Gastroesophageal sphincter (tissue), 4 donors: ENCODE measurements around the gene ALDOC. TPM values are rescaled to one million over a fixed set of nuclear protein-coding genes. Genes with fewer than 3 reads are reported as not detected.

Experiments used
- ATAC-seq: fragments of 150-250 bp; one replicate; pipeline ENCODE4 v1.9.1; 2016; ENCODE audit warnings: mild to moderate bottlenecking, moderate library complexity
- H3K27ac ChIP-seq, 4 donors: fragments of 200-600 bp; sonication (generic) in 3 of 4; 1 replicate in 3 of 4; 2 replicates in 1 of 4; pipeline ENCODE4 v1.5.1; 2016 to 2019
- H3K27me3 ChIP-seq: fragments of 200-600 bp; sonication (generic); one replicate; pipeline ENCODE4 v1.5.1; 2019
- H3K36me3 ChIP-seq, 2 donors: fragments of 200-600 bp; sonication (generic); one replicate each; pipeline ENCODE4 v1.5.1; 2019; ENCODE audit warnings: control low read depth in 1 of 2
- H3K4me1 ChIP-seq, 3 donors: fragments of 200-600 bp; sonication (generic); 1 replicate in 2 of 3; 2 replicates in 1 of 3; pipeline ENCODE4 v1.5.1; 2016 to 2019; ENCODE audit warnings: control low read depth in 2 of 3
- H3K4me3 ChIP-seq, 2 donors: fragments of 200-600 bp; sonication (generic); one replicate each; pipeline ENCODE4 v1.5.1; 2019; ENCODE audit warnings: mild to moderate bottlenecking in 1 of 2, moderate library complexity in 1 of 2
- H3K9me3 ChIP-seq, 3 donors: fragments of 200-600 bp; sonication (generic); one replicate each; pipeline ENCODE4 v1.5.1; 2017 to 2019; ENCODE audit warnings: control low read depth in 2 of 3
- CTCF ChIP-seq, 4 experiments: fragments of 200-600 bp in 2 of 4; fragments of 450-650 bp in 2 of 4; sonication (generic) in 1 of 4; IDR thresholded peaks; one replicate each; pipeline ENCODE4 v1.5.1; 2017 to 2019; ENCODE audit warnings: antibody characterized with exemption in 4 of 4, mild to moderate bottlenecking in 2 of 4, moderate library complexity in 2 of 4
- EP300 ChIP-seq: sonication (generic); formaldehyde crosslinking; IDR thresholded peaks from one replicate; pipeline ENCODE4 v1.6.1; 2017; ENCODE audit warnings: antibody characterized with exemption, mild to moderate bottlenecking
- POLR2A ChIP-seq, 2 donors: fragments of 450-650 bp; IDR thresholded peaks; one replicate each; pipeline ENCODE4 v1.6.1; 2017; ENCODE audit warnings: antibody characterized with exemption in 2 of 2, mild to moderate bottlenecking in 2 of 2, moderate library complexity in 1 of 2
- POLR2AphosphoS5 ChIP-seq: sonication (generic); formaldehyde crosslinking; IDR thresholded peaks from one replicate; pipeline ENCODE4 v1.6.1; 2017; ENCODE audit warnings: antibody characterized with exemption
- WGBS, 2 donors: methylation state at CpG; one replicate each; pipeline ENCODE4 v1.1.5; 2018; ENCODE audit warnings: low coverage in 1 of 2; 5-methylcytosine and 5-hydroxymethylcytosine counted together
- total RNA-seq, 4 donors: library from RNA; depleted of rRNA; stranded (reverse); fragments of >200 nt; gene quantifications; one replicate each; pipeline ENCODE4 v1.1.0, GENCODE V29; 2016

ALDOC gene
- total RNA-seq, 4 donors from 2014 or later = 29.1 to 46.5 (median 37.7) TPM

GRCh38 chr17:28524476-28525424, 51.9 kb downstream of the ALDOC start:
- WGBS, 2 donors = no CpG with 5 or more reads among the region's 25 CpGs
- ATAC-seq = no peak
- no peak overlapping the region for H3K27ac ChIP-seq
- TF ChIP-seq POLR2A (IDR thresholded peaks at IDR 0.05) (no peak), CTCF (IDR thresholded peaks at IDR 0.05) (no peak), EP300 (no peak), POLR2AphosphoS5 (no peak)
- H3K4me1 ChIP-seq = peaks cover 0 to 9% (median 0%) of the 10 kb centered on the region in 3 donors
- no peaks in the 10 kb centered on the region for H3K36me3 ChIP-seq
- no peak overlapping the region for H3K4me3 ChIP-seq
- no peaks in the 10 kb centered on the region for H3K9me3 ChIP-seq
- H3K27me3 ChIP-seq = peaks cover 7% of the 10 kb centered on the region

DNA sequence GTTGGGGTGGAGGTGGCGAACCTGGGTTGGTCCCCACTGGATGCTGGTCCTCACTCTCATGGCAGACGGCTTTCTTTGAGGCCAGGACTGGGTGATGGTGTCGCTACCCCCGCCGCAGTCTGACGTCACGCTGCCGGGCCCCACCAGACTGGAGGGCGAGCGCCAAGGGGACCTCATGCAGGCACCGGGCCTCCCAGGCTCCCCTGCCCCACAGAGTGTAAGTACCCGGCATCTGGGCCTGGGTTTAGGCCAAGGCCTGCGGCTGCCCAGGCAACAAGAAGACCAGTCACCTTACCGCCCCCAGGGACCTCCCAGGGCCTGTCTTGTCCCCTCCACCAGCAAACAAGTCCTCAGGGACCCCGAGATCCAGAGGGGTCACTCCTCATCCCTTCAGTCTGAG, 52.8 kb downstream of the ALDOC start:
- H3K4me1 ChIP-seq = peaks cover 0 to 9% (median 0%) of the 10 kb centered on the region in 3 donors
- H3K27me3 ChIP-seq = peaks cover 7% of the 10 kb centered on the region
- no peak overlapping the region for H3K4me3 ChIP-seq
- no peak overlapping the region for H3K27ac ChIP-seq
- no peaks in the 10 kb centered on the region for H3K36me3 ChIP-seq
- TF ChIP-seq POLR2A (IDR thresholded peaks at IDR 0.05) = no peak
- TF ChIP-seq CTCF (IDR thresholded peaks at IDR 0.05) = no peak
- no peak for TF ChIP-seq EP300
- no peak for TF ChIP-seq POLR2AphosphoS5
- ATAC-seq = no peak
- no peaks in the 10 kb centered on the region for H3K9me3 ChIP-seq
- WGBS, 2 donors = 90% methylated on average over 2 of the region's 15 CpGs; no CpG with 5 or more reads in 1 of the 2 donors

- no peak overlapping the region for H3K27ac ChIP-seq
- no peaks in the 10 kb centered on the region for H3K9me3 ChIP-seq
- H3K4me1 ChIP-seq = peaks cover 0 to 9% (median 0%) of the 10 kb centered on the region in 3 donors
- no peaks in the 10 kb centered on the region for H3K36me3 ChIP-seq
- no peak for ATAC-seq
- TF ChIP-seq POLR2AphosphoS5 (no peak), CTCF (IDR thresholded peaks at IDR 0.05) (no peak), POLR2A (IDR thresholded peaks at IDR 0.05) (no peak), EP300 (no peak)
- H3K4me3 ChIP-seq = no peak overlapping the region
- H3K27me3 ChIP-seq = peaks cover 7% of the 10 kb centered on the region
- 76% methylated on average over 4 of the region's 6 CpGs; no CpG with 5 or more reads in 1 of the 2 donors for WGBS, 2 donors
Measured at GRCh38 chr17:28523186-28523585, 53.5 kb downstream of the ALDOC start.

Other genes with a start within 250 kb of the ALDOC start
- gene IFT20, start 241.4 kb downstream of the ALDOC start, total RNA-seq = 10 to 100 TPM; 34.1 to 56.5 (median 51.4) TPM
- gene TNFAIP1, start 241.1 kb downstream of the ALDOC start, total RNA-seq = 10 to 100 TPM; 19.1 to 53.2 (median 30.4) TPM
- gene POLDIP2, start 219.4 kb downstream of the ALDOC start, total RNA-seq = 100 to 1,000 TPM in 1 of 4 donors, 10 to 100 TPM in 3; 71.1 to 108 (median 77.8) TPM
- gene SEBOX, start 211.7 kb downstream of the ALDOC start, total RNA-seq = not detected
- gene VTN, start 206.6 kb downstream of the ALDOC start, total RNA-seq = under 1 TPM in 3 of 4 donors, not detected in 1; 0.27 to 0.47 (median 0.27) TPM
- 10 to 100 TPM in 3 of 4 donors, 1 to 10 TPM in 1; 9.0 to 26.2 (median 20.6) TPM for gene SARM1, start 205.2 kb downstream of the ALDOC start, total RNA-seq
- 1 to 10 TPM; 7.9 to 9.7 (median 8.4) TPM for gene SLC46A1, start 170.7 kb downstream of the ALDOC start, total RNA-seq
- gene SLC13A2, start 103.3 kb downstream of the ALDOC start, total RNA-seq = under 1 TPM in 1 of 4 donors, not detected in 3; 0.37 TPM
- gene FOXN1, start 70.5 kb downstream of the ALDOC start, total RNA-seq = under 1 TPM in 1 of 4 donors, not detected in 3; 0.15 TPM
- gene UNC119, start 24.3 kb downstream of the ALDOC start, total RNA-seq = 10 to 100 TPM; 17.5 to 28.7 (median 20.3) TPM
- gene PIGS, start 5.4 kb downstream of the ALDOC start, total RNA-seq = 10 to 100 TPM; 40.8 to 90.4 (median 64.5) TPM
- gene SPAG5, start 22.1 kb upstream of the ALDOC start, total RNA-seq = 1 to 10 TPM; 1.4 to 4.9 (median 2.6) TPM
- gene RSKR, start 37.3 kb upstream of the ALDOC start, total RNA-seq = 1 to 10 TPM in 3 of 4 donors, under 1 TPM in 1; 0.59 to 8.1 (median 3.1) TPM
- 100 to 1,000 TPM in 3 of 4 donors, 10 to 100 TPM in 1; 97.5 to 116 (median 106) TPM for gene BLTP2, start 68.3 kb upstream of the ALDOC start, total RNA-seq
- gene SDF2, start 85.0 kb upstream of the ALDOC start, total RNA-seq = 10 to 100 TPM; 29.5 to 43.2 (median 36.1) TPM
- gene SUPT6H, start 85.3 kb upstream of the ALDOC start, total RNA-seq = 10 to 100 TPM; 48.7 to 87.3 (median 71.9) TPM
- gene PROCA1, start 135.0 kb upstream of the ALDOC start, total RNA-seq = 1 to 10 TPM in 2 of 4 donors, under 1 TPM in 1, not detected in 1; 0.40 to 1.9 (median 1.1) TPM
- gene RAB34, start 141.0 kb upstream of the ALDOC start, total RNA-seq = 100 to 1,000 TPM; 185 to 219 (median 196) TPM
- gene RPL23A, start 143.1 kb upstream of the ALDOC start, total RNA-seq = 100 to 1,000 TPM; 317 to 834 (median 683) TPM
- gene TLCD1, start 149.3 kb upstream of the ALDOC start, total RNA-seq = 1 to 10 TPM in 2 of 4 donors, not detected in 2; 1.1 to 2.8 TPM
- gene NEK8, start 151.9 kb upstream of the ALDOC start, total RNA-seq = 1 to 10 TPM in 2 of 4 donors, under 1 TPM in 1, not detected in 1; 0.94 to 2.0 (median 1.8) TPM
- gene TRAF4, start 167.1 kb upstream of the ALDOC start, total RNA-seq = 10 to 100 TPM in 1 of 4 donors, 1 to 10 TPM in 3; 3.4 to 10.8 (median 4.7) TPM